Measurements from ENCODE around the gene CD4. TPM values are rescaled to one million over a fixed set of nuclear protein-coding genes. Genes with fewer than 3 reads are reported as not detected.

The CD4 gene
- not detected in 5 replicates for total RNA-seq (2022; extraction: Qiagen RNA extraction)

DNA sequence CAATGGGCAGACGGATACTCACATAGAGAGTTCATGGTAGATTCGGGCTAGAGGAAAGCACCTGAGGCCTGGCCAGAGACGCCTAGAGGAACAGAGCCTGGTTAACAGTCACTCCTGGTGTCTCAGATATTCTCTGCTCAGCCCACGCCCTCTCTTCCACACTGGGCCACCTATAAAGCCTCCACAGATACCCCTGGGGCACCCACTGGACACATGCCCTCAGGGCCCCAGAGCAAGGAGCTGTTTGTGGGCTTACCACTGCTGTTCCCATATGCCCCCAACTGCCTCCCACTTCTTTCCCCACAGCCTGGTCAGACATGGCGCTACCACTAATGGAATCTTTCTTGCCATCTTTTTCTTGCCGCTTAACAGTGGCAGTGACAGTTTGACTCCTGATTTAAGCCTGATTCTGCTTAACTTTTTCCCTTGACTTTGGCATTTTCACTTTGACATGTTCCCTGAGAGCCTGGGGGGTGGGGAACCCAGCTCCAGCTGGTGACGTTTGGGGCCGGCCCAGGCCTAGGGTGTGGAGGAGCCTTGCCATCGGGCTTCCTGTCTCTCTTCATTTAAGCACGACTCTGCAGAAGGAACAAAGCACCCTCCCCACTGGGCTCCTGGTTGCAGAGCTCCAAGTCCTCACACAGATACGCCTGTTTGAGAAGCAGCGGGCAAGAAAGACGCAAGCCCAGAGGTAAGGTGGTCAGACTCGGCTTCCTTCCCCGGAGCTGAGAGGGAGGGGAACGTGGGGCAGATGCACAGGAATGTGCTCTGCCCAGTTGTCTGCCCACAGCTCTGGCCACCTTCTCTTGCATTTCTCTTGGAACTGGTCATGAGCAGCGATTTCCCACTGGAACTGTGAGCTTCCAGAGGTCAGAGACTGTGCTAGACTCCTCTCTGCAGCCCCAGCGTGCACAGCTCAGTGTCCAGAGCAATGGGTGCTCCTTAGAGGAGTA is at the start of gene CD4:
Gene CD4, plus strand, starts transcription at position 557 of the 953 bp plus-strand sequence. CDS start 10,611 bp downstream, outside the sequence.

DNA sequence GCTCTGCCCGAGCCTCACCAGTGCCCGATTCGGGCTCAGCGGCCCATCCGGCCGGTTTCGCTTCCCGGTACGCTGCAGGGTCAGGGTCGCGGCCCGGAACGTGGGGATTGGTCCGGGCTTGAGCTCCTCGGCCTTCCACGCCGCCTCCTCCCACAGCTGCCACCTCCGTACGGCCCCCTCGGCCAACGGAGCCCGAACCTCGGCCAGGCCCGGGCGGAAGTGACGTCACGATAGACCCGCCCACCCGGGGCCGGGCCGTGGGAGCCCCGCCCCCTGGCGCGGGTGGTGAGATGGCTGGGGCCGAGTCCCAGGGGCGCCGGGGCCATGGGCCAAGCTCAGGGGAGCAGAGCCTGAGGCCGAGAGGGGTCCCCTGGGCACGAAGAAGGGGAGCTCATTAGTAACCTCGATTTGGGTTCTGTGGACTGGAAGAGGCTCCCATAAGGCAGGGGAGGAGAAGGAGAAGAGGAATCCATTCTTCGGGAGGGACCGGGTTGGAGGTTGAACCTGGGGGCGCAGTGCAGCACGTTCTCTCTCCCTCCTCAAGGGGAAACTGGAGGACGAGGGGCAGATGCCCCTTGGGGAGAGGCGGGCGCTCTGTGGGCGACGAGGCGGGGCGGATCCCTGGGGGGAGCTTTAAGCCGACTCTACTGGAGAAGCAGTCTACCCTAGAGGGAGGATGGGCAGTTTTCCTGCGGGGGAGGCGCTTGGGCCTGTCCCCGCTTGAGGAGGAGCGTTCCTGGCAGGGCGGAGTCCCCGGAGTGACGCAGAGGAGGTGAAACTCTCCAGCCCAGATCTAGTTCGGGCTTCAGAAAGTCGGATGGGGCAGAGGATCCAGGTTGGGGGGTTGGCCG is 36.2 kb upstream of the CD4 start, which contains the start of gene MLF2:
Gene MLF2, minus strand, starts transcription at position 221 of the 851 bp plus-strand sequence. CDS start 807 bp downstream, outside the sequence.

DNA sequence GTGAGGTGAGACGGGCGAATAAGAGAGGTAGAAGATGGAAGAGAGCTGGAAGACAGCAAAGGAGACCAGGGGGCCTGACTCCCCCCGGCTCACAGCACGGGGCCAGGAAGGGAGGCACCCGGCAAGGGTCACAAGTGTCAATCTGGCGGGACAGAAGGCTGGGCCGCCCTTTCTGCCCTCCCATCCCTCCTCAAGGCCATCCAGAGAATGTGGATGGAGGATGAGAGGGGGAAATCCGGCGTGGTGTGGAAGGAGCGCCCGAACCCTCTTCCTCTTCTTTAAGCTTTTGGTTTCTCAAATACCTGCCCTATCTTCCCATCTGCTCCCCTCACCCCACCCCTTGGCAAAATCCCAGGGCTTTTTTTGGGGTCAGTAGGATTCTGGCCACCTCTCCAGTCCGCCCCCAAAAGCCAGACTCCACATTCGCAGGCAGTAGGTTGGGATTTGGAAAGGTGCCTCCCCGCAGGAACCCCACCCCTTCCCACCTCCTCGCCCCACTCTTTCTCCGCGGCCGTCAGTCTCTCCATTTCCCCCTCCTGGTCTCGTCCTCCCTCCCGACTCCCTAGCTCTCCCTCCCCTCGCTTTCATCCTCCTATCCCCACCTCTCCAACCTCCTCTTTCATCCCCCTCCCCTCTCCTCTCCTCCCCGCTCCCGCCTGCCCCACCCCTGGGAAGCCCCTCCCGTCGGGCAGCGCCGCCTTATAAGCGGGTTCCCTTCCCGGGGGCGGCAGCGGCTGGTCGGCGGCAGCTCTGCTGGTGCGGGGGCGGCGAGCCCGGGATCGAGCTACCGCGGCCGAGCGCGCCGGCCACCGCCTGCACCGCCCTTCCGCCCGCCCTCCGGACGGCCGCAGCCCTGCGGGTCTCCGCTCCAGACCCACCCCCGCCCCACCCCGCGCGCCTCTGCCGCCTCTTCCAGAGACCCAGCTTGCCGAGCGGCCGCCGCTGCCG is 23.4 kb upstream of the CD4 start, which contains the start of gene PTMS:
Gene PTMS, plus strand, starts transcription at position 730 of the 948 bp plus-strand sequence. CDS start 343 bp downstream, outside the sequence.

DNA sequence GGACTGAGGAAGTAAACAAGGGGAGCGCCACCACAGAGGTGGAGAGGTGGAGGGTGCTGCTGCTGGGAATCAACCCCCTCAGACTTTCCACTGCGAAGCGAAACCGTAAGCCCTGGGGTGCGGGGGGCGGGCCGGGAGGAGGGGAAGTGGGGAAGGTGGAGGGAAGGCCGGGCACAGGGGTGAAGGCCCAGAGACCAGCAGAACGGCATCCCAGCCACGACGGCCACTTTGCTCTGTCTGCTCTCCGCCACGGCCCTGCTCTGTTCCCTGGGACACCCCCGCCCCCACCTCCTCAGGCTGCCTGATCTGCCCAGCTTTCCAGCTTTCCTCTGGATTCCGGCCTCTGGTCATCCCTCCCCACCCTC is 17.0 kb upstream of the CD4 start, which contains the start of gene LAG3:
Gene LAG3, plus strand, starts transcription at position 190 of the 365 bp plus-strand sequence. CDS start 333 bp downstream, outside the sequence.

DNA sequence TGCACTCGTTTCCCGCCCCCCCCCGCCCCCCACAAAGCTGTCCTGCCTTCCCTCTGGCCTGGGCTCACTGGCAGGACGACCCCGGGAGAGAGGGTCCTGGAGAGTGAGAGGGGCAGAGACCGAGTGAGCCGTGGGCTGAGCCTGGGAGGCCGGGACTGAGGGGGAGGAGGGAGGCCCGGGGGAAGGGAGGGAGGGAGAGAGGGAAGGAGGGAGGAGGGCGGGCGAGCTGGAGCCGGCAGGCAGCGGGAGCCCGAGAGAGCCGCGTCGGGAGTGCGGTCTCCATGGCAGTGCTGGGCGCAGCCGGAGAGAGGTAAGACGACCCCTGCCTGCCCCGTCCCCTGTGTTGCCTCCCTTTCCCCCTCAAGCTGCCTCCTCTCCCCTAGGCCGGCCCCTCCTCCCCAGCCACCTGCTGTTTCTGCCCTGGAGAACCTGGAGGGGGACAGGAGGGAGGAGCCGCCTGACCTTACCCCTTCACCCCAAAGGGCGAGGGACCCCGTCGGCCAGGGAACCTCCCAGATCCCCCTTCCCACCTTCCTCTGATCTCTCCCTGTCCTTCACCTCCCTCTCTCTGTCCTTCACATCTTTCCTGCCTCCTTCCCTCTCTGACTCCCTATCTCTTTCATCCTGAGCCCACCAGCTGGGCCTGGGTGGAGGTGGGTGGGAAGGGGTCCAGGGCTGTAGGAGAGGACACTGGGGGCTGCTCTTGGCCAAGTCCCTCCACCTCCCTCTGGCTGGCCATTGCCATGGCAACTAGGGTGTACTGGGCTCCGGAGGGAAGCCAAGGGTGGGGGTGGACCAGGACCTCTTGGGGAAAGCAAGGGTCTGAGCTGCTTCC is 32.5 kb downstream of the CD4 start, which contains the start of gene GPR162:
Gene GPR162, plus strand, starts transcription at position 231 of the 835 bp plus-strand sequence. CDS start 2,078 bp downstream, outside the sequence.

DNA sequence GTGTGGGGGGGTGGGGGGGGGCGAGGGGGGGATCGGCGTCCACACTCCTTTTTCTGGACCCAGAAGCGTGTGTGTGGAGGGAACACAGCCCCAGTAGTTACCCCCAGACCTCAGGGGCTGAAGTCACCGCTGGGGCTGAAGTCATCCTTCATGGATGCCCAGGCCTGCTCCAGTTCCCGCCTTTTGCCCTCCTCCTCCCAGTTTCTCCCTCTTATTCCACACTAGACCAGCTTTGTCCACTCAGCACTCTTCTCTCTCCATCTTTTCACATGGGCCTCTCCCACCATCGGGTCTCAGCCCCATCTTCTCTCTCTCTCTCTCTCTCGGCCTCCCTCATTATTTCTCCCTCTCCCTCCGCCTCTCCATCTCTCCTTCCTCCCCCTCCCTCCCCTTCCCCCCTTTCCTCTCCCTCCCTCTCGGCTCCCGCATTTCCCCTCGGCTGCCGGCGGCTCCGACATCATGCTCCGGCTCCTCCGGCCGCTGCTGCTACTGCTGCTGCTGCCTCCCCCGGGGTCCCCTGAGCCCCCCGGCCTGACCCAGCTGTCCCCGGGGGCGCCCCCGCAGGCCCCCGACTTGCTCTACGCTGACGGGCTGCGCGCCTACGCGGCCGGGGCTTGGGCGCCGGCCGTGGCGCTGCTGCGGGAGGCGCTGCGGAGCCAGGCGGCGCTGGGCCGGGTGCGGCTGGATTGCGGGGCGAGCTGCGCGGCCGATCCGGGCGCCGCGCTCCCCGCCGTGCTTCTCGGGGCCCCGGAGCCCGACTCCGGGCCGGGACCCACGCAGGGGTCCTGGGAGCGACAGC is 38.9 kb downstream of the CD4 start, which contains the start of gene P3H3:
Gene P3H3, plus strand, starts transcription at position 426 of the 799 bp plus-strand sequence. Its CDS starts 34 bp downstream, at position 460.

DNA sequence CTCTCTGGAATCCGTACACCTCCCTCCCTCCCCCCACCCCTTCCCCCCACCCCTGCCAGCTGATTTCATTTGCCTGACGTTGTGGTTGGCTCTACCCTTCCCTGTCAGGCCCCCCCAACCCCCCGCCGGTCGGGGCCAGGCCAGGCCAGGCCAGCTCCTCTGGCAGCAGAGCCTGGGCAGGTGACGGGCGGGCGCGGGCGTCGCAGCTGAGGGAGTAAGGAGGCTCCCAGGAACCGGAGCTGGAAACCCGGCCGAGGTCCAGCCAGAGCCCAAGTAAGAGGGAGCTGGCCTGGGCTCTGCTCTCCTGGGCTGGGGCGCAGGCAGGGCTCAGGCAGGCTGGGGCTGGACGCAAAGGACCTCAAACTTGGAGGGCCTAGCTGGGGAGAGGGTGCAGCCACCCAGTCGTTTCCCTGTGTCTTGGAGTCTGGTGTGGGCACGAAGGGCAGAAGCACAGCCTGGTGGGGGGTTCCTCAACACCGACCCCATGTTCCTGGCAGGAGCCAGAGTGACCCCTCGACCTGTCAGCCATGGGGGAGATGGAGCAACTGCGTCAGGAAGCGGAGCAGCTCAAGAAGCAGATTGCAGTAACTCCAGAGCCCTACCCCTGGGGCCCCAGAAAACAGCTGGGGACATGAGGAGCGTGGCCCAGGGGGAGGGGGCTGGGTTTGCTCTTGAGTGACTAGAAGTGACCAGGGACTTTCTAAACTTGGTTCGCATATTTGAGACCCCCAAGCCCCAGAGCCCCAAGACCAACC is 51.6 kb downstream of the CD4 start, which contains the start of gene GNB3:
Gene GNB3, plus strand, starts transcription at position 165 of the 755 bp plus-strand sequence. Its CDS starts 363 bp downstream, at position 528.

DNA sequence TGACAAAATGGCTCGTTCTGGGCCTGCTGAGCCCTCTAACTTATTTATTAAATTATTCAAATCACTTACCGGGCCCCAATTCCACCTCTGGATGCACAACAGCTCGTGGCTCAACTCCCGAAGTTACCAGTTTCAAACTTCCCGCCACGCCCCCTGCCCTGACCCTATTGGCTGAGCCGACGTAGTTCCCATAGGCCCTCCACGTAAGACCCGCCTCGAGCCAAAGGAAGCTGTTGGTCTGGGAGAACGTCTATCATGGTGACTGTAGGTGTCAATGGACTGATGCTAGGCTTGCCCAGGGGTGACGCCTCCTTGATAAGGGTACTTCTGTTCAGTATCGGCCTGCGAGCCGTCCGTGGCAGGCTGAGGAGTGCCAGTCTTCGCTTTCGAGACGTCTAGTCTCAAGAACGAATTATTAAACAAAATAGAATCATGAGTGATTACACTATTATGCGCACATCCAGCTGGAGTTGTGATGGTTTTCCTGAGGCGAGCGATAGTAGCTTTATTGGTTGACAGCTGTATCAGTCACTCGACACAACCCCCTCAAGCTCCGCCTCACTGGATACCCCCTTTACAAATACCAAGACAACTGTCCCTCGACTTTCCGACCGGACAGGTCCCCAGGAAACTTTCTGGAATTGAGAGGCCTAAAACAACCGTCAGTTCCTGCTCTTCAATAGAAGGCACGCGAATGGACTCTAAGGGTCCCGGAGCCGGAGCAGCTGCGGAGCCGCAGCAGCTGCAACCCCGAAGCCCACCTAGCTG is 62.0 kb downstream of the CD4 start, which contains the start of gene CDCA3:
Gene CDCA3, minus strand, starts transcription at position 134 of the 768 bp plus-strand sequence. CDS start 334 bp downstream, outside the sequence.

DNA sequence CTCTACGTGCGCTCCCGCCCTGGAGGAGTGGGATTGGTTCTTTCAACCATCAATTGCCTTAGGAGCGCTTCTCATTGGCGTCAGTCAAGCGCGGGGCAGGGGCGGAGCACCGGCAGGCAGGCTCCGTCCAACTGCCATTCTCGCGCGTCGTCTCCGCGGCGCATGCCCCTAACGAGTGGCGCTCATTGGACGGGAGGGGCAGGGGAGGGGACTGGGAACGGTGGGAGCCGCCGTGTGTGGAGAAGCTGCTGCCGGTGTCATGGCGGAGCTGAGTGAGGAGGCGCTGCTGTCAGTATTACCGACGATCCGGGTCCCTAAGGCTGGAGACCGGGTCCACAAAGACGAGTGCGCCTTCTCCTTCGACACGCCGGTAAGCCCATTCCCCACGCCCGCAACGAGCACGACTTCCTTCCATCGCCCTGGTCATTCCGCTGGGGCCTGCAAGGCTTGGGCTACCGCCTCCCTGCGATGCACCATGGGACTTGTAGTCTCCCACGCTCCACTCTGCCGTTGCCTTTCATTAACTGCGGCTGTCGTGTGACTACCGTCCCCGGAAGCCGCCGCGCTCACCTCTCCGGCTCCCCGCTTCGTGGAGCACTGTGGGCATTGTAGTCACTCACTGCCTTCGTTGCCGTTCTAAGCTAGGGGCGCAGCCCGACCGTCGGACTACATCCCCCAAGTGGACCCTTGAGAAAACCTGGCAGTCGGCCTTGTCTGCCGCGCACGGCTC is 62.8 kb downstream of the CD4 start, which contains the start of gene USP5:
Gene USP5, plus strand, starts transcription at position 230 of the 730 bp plus-strand sequence. Its CDS starts 30 bp downstream, at position 260.

DNA sequence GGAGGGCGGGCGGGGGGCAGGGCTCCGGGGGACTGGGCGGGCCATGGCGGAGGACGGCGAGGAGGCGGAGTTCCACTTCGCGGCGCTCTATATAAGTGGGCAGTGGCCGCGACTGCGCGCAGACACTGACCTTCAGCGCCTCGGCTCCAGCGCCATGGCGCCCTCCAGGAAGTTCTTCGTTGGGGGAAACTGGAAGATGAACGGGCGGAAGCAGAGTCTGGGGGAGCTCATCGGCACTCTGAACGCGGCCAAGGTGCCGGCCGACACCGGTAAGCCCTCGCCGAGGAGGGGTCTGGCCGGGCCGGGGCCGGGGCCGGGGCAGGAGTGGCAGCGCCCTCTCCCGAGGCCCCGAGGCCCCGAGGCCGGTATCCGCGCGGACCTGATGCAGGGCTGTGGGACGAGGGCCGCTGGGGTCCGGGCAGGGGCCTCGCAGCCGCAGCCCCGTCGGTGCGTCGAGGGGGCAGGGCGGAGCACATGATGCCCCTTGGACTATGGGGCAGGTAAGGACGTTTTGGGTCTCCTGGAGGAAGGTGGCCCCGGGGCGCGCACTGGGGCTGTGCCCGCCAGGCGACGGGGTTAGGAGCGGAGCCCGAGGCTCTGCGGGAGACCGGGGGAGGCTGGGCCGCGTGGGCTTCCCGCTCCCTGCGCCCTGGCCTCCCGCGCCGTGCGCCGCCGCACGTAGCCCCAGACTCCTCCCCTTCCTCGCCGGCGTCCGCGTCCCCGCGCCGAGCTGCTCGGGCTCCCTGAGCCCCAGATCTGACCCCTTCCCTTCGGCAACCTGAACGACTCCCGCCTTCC is 78.3 kb downstream of the CD4 start, which contains the start of gene TPI1:
Gene TPI1, plus strand, starts transcription at position 119 of the 798 bp plus-strand sequence. Its CDS starts 36 bp downstream, at position 155.

Other genes with a start within 250 kb of the CD4 start
- gene IFFO1, start 233.5 kb upstream of the CD4 start, total RNA-seq (2022; extraction: Qiagen RNA extraction) = 1.6 to 2.5 TPM (median 1.8 TPM) in 5 replicates
- 91.1 to 115 TPM (median 97.7 TPM) in 5 replicates for gene NOP2, start 221.2 kb upstream of the CD4 start, total RNA-seq (2022; extraction: Qiagen RNA extraction)
- gene CHD4, start 182.1 kb upstream of the CD4 start, total RNA-seq (2022; extraction: Qiagen RNA extraction) = 55.8 to 82.9 TPM (median 60.2 TPM) in 5 replicates
- 0.58 to 1.0 TPM (median 0.70 TPM) in 5 replicates for gene LPAR5, start 153.6 kb upstream of the CD4 start, total RNA-seq (2022; extraction: Qiagen RNA extraction)
- 0.18 to 0.56 TPM (median 0.33 TPM) in 3 of 5 replicates, not detected in the others for gene ACRBP, start 142.1 kb upstream of the CD4 start, total RNA-seq (2022; extraction: Qiagen RNA extraction)
- 11.5 to 19.9 TPM (median 14.3 TPM) in 5 replicates for gene ING4, start 126.4 kb upstream of the CD4 start, total RNA-seq (2022; extraction: Qiagen RNA extraction)
- 53.8 to 60.6 TPM (median 58.4 TPM) in 5 replicates for gene ZNF384, start 100.2 kb upstream of the CD4 start, total RNA-seq (2022; extraction: Qiagen RNA extraction)
- gene PIANP, start 88.7 kb upstream of the CD4 start, total RNA-seq (2022; extraction: Qiagen RNA extraction) = 0.76 to 1.1 TPM (median 0.84 TPM) in 5 replicates
- 48.4 to 56.5 TPM (median 55.4 TPM) in 5 replicates for gene COPS7A, start 65.5 kb upstream of the CD4 start, total RNA-seq (2022; extraction: Qiagen RNA extraction)
- gene MLF2, start 36.4 kb upstream of the CD4 start, total RNA-seq (2022; extraction: Qiagen RNA extraction) = 246 to 305 TPM (median 296 TPM) in 5 replicates
- gene PTMS, start 23.2 kb upstream of the CD4 start, total RNA-seq (2022; extraction: Qiagen RNA extraction) = 588 to 898 TPM (median 880 TPM) in 5 replicates
- gene LAG3, start 17.0 kb upstream of the CD4 start, total RNA-seq (2022; extraction: Qiagen RNA extraction) = 0.51 to 1.9 TPM (median 1.7 TPM) in 5 replicates
- gene GPR162, start 32.3 kb downstream of the CD4 start, total RNA-seq (2022; extraction: Qiagen RNA extraction) = 0.28 to 0.51 TPM (median 0.38 TPM) in 5 replicates
- 23.9 to 29.0 TPM (median 26.3 TPM) in 5 replicates for gene P3H3, start 38.9 kb downstream of the CD4 start, total RNA-seq (2022; extraction: Qiagen RNA extraction)
- gene GNB3, start 51.4 kb downstream of the CD4 start, total RNA-seq (2022; extraction: Qiagen RNA extraction) = 1.0 to 2.0 TPM (median 1.6 TPM) in 5 replicates
- 73.1 to 82.3 TPM (median 77.5 TPM) in 5 replicates for gene CDCA3, start 61.8 kb downstream of the CD4 start, total RNA-seq (2022; extraction: Qiagen RNA extraction)
- 71.7 to 88.7 TPM (median 74.7 TPM) in 5 replicates for gene USP5, start 62.6 kb downstream of the CD4 start, total RNA-seq (2022; extraction: Qiagen RNA extraction)
- 1,586 to 1,659 TPM (median 1,629 TPM) in 5 replicates for gene TPI1, start 78.0 kb downstream of the CD4 start, total RNA-seq (2022; extraction: Qiagen RNA extraction)
- 27.8 to 35.3 TPM (median 31.2 TPM) in 5 replicates for gene SPSB2, start 83.8 kb downstream of the CD4 start, total RNA-seq (2022; extraction: Qiagen RNA extraction)
- gene LRRC23, start 115.3 kb downstream of the CD4 start, total RNA-seq (2022; extraction: Qiagen RNA extraction) = 15.4 to 18.3 TPM (median 17.3 TPM) in 5 replicates
- 32.5 to 40.3 TPM (median 34.5 TPM) in 5 replicates for gene ENO2, start 125.1 kb downstream of the CD4 start, total RNA-seq (2022; extraction: Qiagen RNA extraction)
- 60.2 to 72.4 TPM (median 67.4 TPM) in 5 replicates for gene ATN1, start 138.4 kb downstream of the CD4 start, total RNA-seq (2022; extraction: Qiagen RNA extraction)
- not detected in 5 replicates for gene RNU7-1, start 154.3 kb downstream of the CD4 start, total RNA-seq (2022; extraction: Qiagen RNA extraction)
- gene C12orf57, start 154.5 kb downstream of the CD4 start, total RNA-seq (2022; extraction: Qiagen RNA extraction) = 256 to 322 TPM (median 309 TPM) in 5 replicates
- 9.5 to 13.3 TPM (median 11.7 TPM) in 5 replicates for gene PTPN6, start 161.8 kb downstream of the CD4 start, total RNA-seq (2022; extraction: Qiagen RNA extraction)
- gene PHB2, start 181.1 kb downstream of the CD4 start, total RNA-seq (2022; extraction: Qiagen RNA extraction) = 320 to 342 TPM (median 331 TPM) in 5 replicates
- gene EMG1, start 181.4 kb downstream of the CD4 start, total RNA-seq (2022; extraction: Qiagen RNA extraction) = 60.1 to 66.2 TPM (median 62.6 TPM) in 5 replicates
- 27.2 to 31.6 TPM (median 29.5 TPM) in 5 replicates for gene LPCAT3, start 228.9 kb downstream of the CD4 start, total RNA-seq (2022; extraction: Qiagen RNA extraction)

Data from A549 treated with Hydrocortisone at 1 μM for 4 hours (cell line).